GOT3 (cell line): ENCODE results near the gene NTN5.
"Not testable (repeated sequence)": the region's sequence is repeated elsewhere in the genome, so short reads cannot be mapped to it uniquely, and the experiment has no call there.

ENCODE experiments used
- DNase-seq: peaks from one replicate; lab custom pipeline; 2025; ENCODE audit warnings: mixed read lengths; lab: John Stamatoyannopoulos, UW

Gene NTN5

DNA sequence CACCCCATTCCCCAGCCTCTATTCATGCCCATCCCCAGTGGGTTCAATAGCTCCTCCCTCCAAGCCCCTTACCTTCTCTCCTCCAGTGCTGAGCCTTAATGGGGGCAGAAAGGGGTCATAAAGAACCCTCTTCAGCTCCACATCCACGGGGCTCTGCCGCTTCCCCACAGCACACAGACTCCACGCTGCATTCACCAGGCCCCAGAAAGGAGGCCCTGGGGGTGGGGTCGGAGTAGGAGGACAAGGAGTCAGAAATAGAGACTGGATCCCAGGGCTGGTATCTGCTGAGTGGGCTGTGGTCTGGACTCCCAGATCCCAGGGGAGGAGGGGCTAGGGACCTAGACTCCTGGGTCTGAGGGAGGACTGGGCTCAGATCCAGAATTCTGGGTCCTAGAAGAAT is 28.5 kb downstream of the NTN5 start:
- DNase-seq, result no peak

DNA sequence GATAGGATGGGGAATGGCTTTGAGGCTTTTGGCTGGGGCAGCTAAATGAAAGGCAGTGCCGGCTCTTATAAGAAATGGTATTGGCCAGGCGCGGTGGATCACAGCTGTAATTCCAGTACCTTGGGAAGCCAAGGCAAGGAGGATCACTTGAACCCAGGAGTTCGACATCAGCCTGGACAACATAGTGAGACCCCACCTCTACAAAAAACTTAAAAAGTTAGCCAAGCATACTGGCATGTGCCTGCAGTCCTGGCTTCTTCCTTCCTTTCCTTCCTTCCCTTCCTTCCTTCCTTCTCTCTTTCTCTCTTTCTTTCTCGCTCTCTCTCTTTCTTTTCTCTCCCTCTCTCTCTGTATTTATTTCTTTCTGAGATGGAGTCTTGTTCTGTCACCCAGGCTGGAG is 30.0 kb downstream of the NTN5 start:
- DNase-seq, result no peak

DNA sequence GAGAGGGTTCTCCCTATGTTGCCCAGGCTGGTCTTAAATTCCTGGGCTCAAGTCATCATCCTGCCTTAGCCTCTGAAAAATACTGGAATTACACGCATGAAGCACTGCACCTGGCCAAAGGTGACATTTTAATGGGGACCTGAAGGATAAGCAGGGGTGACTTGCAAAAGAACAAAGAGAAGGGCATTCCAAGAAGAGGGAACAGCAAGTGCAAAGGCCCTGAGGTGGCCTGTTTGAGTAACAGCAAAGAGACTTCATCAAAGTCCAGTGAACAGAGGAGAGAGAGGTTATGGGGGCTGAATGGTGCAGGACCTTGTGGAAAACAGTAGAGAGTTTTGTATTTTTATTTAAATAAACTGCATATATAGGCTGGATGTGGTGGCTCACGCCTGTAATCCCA is 31.0 kb downstream of the NTN5 start:
- no peak for DNase-seq

DNA sequence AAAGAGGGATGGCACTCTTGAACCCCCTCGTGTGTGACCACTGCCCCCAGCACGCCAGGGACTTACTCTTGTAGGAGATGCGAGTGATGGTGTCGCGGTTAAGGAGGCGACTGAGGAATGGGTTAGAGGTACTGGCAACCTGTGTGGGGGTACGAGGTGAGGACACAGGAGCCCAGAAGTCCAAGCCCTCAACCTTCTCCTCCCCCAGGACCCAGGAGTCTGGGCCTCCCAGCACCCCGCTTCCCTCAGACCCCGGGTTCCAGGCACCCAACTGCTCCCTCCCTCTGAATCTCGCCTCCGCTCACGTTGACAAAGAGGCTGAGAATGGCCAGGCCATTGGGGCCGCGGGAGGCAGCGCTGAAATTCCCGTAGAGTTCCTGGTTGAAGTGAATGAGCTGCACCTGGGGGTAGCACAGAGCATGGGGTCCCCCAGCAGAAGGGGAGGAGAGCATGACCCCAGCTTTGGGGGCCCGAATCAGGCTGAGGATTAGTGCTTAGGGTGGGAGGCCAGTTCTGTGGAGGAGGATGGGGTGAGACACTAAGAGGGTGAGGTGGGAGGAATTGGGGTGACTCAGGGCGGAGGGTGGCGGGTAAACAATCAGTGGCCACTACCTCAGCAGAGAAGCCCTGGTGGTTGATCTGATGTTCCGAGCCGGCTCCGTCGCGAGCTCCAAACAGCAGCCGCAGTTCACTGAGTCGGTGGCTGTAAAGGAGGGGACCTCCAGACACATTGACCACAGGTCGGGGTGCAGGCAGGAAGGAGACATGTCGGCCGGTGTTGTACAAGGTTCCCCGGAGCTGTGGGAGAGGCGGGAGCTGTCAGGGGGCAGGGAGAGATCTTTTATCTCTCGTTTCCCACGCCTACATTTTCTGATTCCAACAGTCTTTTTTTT is 33.1 kb downstream of the NTN5 start:
- DNase-seq, result no peak

DNA sequence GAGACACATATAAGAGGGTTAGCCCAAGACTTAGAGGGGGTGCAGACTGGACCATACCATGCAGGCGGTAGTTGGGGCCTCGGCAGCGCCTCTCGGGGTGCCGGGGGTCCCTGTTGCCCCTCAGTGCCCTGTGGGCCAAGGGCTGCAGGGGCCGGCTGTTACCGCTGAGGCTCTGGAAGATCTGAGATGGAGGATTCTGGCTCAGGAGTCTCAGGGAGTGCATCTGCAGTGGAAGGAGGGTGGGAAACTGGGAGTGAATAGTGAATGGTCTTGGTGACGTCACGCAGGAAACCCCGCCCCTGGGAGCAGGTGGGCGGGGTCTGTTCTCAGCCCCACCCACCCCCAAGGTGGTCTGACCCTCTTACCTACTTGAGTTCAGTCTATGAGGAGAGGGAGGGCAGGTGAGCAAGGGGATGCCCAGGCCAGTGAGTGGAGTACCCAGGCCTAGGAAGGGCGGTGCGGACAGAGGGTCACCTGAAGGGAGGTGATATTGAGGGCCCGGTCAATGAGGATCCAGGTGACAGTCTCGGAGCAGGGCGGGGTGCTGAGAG is 33.9 kb downstream of the NTN5 start:
- DNase-seq, result no peak

- no peak for DNase-seq
These were observed 34.6 kb downstream of the NTN5 start for GRCh38 chr19:48637948-48638830.

DNA sequence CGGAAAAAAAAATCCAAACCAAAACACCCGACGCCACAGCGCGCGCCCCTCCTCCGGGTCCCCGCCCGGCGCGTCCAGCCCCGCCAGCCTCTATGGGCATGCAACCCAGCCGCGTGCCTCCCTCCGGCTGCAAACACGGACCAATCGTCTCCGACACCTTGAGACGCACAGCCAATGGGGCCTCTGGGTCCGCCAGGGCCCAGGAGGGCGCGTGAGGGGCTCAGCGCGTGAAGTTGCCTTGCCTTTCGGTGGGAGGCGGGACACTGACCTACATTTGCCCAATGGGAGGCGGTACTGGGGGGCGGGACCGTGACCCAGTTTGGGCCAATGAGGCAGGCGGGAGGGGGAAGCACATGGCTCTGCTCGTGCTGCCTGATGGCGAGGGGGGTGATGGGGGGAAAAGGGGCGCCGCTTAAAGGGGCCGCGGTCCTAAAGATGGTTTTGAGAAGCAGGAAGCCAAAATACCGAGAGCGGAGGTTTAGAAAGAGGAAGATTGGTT is 35.3 kb downstream of the NTN5 start:
- peak; percentile 88 for DNase-seq

- no peak for DNase-seq
These were observed 35.9 kb downstream of the NTN5 start, which contains the start of gene DBP for GRCh38 chr19:48636859-48637448. Gene DBP (minus strand): TSS chr19:48637379. CDS start chr19:48636994, 385 bp downstream.

DNA sequence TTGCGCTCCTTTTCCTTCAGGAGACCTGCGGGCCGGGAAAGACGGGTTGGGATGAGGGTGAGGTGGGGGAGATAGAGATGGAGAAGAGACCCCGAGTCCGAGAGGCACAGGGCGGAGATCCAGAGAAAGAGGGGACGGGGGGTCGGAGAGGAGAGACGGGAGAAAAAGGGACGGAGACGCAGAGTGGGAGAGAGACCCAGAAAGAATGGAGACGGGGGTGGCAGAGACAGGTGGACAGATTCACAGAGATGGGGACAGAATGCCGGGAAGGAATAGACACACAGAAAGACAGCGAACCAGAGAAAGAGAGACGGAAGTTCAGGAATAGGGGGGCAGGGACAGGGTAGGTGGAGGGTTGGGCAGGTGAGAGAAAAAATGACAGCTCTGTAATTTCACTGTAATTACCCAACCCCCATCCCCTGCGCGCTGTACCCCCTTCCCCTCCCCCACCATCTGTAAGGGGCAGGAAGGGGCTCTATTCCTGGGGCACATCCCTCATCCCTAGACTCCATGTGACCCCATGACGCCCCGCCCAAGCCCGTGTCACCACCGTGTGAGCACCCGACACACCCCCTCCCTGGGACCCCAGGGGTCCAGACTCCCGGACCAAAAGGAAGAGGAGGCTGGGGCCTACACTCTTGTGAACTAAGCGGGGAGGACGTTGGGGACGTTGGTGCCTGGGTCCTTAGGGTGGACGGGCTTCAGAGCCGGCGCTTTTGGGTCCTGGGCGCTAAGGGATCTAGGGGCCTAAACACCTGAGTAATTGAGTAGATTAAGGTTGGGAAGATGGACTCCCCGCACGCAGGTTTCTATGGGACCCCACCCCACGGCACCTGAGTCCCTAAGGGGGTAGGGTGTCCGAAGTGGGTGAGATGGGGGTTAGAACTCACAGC is 36.6 kb downstream of the NTN5 start:
- no peak for DNase-seq

DNA sequence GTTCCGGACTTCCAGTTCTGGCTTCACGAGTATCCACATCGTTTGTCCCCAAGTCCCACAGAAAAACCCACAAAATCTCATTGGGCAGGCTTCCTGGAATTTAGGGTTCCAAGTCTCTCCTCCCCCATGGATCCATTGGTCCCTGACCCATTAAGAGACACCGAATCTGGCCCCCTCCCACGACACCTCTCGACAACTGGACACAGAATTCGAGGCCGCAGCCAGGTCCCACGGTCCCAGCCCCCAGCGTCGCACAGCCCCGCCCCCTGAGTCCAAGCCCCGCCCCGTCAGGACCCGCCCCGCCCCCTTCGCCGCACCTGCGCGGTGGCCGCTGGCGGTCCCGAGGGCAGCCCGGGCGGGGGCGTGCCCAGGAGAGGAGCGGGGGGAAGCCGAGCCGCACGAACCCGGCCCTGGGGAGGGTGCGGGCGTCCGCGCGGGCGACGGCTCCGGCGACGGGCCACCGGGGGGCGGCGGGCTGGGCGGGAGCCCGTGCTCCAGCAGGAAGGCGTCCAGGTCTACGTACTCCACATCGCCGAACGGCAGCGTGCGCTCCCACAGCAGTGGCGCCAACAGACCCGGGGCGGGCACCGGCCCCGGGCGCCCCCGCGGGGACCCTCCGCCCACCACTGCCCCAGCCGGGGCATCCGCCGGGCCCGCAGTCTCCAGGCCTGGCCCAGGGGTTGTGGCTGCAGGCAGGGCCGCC is 37.4 kb downstream of the NTN5 start:
- no peak for DNase-seq

DNA sequence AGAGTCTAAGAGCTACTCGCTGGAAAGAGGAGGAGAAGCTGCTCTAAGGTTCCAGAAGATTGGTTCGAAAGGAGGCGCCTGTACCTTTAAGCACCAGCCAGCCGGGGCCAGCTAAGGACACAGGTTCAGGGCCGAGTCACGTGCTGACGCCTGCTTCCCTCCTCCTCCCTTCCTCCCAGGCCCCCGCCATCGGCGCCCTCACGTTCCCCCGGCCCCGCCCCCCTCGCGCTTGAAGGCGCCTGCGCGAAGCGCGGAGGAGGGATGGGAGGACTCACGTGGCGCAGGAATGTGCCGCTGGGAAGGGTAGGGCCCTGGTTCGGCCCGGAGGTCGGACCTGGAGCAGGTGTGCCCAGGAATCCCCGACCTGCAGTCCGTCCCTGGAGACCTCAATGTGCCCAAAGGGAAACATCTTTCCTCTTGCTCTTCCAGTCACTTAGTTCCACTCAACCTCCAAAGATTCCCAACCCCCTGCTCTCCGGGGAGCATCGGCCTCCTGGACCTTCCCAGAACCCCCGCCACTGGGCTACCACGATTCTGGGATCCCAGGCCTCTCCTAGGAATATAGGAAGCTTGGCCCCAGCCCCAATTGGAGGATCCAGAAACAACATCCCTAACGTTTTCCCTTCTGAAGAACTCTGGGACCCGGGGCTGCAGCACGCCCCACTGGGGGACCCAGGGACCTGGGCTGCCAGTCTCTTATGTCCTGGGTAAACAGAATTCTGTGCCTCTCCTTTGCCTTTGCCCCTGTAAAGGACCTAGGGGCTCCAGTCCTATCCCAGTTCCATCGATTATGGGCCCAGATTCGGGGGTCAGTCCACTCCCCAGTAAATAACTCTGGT is 38.2 kb downstream of the NTN5 start:
- DNase-seq, result peak; percentile 68

GRCh38 chr19:48634036-48634342 is 38.8 kb downstream of the NTN5 start:
- DNase-seq, result no peak

GRCh38 chr19:48633148-48634035 is 39.4 kb downstream of the NTN5 start:
- DNase-seq, result no peak

DNA sequence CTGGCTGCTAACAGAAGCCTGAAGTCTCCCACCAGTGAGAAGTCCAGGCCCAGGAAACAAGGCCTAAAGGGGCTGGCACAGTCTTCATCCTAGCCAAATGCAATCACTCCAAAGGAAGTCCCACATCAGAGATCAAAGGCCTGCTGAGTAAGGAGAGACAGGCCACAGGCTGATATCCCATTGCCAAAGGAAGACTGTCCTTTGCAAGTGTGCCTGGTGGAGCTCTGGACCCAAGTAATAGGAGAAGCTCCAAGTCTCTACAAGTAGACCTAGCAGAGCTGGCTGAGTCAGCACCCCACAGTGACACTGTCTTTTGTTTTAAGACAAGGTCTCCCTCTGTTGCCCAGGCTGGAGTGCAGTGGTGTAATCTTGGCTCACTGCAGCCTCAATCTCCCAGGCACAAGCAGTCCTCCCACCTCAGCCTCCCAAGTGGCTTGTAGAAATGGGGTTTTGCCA is 40.1 kb downstream of the NTN5 start:
- DNase-seq, result peak; percentile 25

GRCh38 chr19:48632286-48632685 is 40.5 kb downstream of the NTN5 start:
- DNase-seq, result not testable (repeated sequence)

DNA sequence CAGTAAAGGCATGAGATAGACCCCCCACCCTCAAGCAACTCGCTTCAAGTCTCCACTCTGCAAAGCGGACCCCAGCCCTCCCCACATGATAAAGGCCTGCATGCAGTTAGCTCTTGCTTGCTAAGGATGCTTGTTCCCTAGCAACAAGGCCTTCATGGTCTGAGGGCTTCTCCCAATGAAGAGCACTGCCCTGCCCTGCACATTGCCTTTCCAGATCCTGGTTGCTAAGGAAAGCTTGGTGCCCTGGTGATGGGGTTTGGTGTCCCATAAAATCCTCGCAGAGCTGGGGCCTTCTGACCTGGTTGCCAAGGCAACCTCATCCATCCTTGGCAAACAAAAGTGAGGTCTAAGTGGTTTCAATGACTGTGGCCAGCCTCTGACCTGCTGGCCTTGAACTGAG is 41.6 kb downstream of the NTN5 start:
- DNase-seq, result no peak

GRCh38 chr19:48630296-48631063 is 42.3 kb downstream of the NTN5 start:
- DNase-seq, result no peak
